ENCODE data around the gene C16orf89. TPM values are rescaled to one million over a fixed set of nuclear protein-coding genes. Genes with fewer than 3 reads are reported as not detected.
A peak's percentile ranks its signal among the peaks of the same experiment; 100 is the strongest.

C16orf89 gene
- total RNA-seq, 1 donor from 2014 or later, result not detected

- DNase-seq (ENCODE audit: low spot score) (peak; percentile 91), ATAC-seq (peak; percentile 93)
Measured at GRCh38 chr16:5033256-5034166, 32.2 kb downstream of the C16orf89 start, which contains the start of gene NAGPA. Gene NAGPA (minus strand): TSS chr16:5033935. CDS start chr16:5033914, 21 bp downstream.

- no peak for ATAC-seq
- DNase-seq (ENCODE audit: low spot score), result no peak
Measured at GRCh38 chr16:5032748-5033167, 33.0 kb downstream of the C16orf89 start.

DNA sequence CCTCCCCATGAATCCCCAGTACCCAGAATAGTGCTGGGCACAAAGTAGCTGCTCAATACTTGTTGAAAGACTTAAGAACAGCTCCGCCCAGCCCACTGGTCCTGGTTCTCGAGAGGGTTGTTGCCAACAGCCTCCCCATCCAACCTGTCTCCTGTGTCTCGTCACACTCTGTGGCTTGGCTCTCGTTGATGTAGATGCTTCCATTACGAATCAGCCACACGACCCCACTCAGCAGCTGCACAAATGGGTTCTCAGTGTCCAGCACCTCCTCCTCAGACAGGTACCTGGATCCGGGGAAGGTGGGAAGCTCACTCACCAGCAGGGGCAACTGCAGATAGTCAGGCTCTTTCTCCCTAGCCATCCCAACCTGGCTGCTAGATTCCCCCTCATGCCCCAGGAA, 34.2 kb downstream of the C16orf89 start:
- DNase-seq (ENCODE audit: low spot score) (no peak), ATAC-seq (no peak)

DNA sequence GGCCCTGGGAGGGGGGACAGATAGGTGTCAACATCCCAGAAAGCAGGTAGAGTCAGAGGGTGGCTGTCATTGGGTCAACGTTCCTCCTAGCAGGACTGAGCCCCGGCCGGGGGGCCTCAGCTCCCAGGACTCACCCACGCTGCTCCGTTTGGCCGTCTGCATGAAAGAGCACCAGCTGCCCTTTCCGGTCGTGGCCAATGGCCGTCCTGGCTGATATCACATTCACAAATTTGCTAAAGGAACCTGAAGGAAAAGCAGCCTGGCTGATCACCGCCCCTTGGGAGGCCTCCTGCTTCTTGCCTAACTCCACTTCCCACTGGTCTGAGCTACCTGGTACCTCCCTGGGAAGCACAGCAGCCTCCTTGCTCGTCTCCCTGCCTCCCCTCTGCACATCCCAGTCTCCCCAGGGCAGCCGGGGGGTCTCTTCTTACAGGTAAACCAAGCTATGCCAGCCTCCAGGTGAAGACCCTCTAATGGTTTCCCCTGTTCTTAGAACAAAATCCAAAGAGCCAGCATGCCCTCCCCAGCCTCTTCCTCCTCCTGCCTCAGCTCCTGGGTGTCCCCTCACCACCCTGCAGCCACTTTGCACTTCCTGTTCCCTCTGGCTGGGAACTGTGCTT, 35.4 kb downstream of the C16orf89 start:
- ATAC-seq (no peak), DNase-seq (ENCODE audit: low spot score) (no peak)

DNA sequence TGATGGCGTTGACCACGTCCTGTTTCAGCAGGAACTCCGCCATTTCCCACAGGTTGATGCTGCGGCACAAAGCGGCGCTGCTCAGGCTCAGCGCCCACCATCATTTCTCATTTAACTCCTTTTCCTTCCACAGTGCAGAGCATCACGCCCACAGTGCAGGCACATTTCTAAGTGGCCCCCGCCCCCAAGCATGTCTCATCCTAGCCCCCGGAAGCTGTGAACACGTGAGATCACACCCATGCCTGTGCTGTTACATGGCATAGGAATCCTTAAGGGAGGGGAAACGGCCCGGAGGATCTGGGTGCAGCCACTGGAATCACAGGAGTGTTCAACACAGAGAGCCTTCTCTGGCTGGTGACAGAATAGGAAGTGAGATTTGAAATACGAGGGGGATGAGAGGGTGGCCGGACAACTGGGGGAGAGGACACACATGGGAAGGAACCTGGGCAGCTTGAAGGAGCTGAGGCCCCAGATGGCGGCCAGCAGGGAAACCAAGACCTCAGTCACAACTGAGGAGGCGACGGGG, 36.7 kb downstream of the C16orf89 start:
- no peak for DNase-seq (ENCODE audit: low spot score)
- ATAC-seq, result no peak

DNA sequence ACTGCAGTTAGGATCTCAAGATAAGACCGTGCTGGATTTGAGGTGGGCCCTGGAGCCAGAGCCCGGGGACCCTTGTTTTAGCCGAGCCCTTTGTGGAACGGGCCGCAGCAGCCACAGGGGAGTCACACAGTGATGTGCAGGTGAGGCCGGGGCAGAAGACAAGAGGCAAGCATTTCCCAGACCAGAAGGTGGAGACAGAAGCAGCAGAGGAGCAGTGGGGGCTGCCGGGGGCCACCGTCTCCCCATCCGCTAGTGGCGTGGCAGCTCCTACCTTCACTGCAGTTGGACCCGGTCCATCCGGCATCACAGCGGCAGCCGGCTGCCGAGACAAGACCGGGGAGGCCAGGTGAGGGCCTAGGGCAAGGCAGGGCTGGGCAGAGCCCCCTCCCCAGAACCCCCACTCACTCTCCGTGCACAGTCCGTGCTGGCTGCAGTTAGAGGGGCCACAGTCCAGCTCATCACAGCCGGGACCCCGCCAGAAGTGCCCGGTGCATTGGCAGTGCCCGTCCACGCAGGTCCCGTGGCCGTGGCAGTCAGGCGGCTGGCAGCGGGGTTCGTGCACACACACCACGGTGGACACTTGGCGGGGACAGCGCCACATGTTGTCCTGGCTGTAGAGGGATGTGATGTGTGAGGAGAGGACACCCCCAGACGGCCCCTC, 38.1 kb downstream of the C16orf89 start:
- no peak for ATAC-seq
- DNase-seq (ENCODE audit: low spot score), result no peak

GRCh38 chr16:5027086-5027485, 38.7 kb downstream of the C16orf89 start:
- DNase-seq (ENCODE audit: low spot score), result no peak
- ATAC-seq, result no peak

DNA sequence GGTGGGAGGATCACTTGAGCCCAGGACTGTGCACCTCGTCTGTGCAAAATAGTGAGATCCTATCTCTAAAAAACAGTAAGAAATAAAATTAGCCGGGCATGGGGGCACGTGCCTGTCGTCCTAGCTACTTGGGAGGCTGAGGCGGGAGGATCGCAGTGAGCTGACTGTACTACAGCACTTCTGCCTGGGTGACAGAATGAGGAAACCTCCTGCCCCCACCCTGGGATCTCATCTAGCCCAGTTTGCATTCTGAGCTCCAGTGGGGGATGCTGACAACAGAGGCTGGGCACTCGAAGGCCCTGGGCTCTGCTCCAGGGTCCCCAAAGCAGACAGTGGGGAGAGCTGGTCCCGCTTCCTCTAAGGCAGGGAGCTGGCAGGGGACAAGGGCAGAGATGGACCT, 39.1 kb downstream of the C16orf89 start:
- no peak for ATAC-seq
- no peak for DNase-seq (ENCODE audit: low spot score)

DNA sequence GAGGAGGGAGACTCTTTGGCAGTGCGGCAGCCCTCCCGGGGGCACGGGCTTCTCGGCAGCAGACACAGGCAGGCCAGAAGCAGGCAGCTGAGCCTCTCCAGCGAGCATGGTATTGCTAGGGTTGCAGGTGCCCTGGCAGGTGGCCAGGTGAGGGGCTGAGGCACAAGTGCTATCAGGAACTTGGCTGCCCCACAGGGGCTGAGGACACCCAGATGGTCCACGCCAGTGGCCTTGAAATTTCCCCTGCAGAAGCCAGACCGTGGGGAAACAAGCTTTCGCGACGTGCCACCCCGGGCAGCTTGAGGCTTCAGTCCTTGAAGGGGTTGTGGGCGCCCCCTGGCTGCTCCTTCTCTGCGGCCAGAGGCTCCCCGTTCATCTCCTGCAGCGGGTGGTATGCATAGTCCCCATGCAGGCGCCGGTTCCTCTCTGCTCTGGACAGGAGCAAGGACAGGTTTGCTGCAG, 40.6 kb downstream of the C16orf89 start:
- no peak for DNase-seq (ENCODE audit: low spot score)
- no peak for ATAC-seq

- DNase-seq (ENCODE audit: low spot score) (no peak), ATAC-seq (peak; percentile 91)
Measured at GRCh38 chr16:5024632-5025031, 41.1 kb downstream of the C16orf89 start.

GRCh38 chr16:5022521-5022920, 43.2 kb downstream of the C16orf89 start:
- DNase-seq (ENCODE audit: low spot score) (no peak), ATAC-seq (peak; percentile 19)

DNA sequence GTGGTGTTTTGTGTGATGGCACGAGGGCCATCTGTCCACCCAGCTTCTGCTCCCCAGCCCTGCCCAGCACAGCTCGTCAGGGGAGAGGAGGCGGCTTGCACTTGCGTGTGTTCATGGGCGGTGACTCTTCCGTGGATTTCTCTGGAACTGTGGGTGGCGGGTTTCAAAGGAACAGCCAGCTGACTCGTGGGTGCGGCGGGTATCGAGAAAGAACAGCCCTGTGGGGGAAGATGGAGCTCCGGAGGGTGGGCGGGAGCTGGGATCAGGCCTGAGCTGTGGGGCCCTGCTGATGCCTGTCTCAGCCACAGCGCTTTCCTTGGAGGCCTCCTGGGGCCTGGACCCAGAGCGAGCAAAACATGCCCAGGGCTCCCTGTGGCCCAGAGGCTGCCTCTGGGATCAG, 45.2 kb downstream of the C16orf89 start:
- DNase-seq (ENCODE audit: low spot score), result no peak
- no peak for ATAC-seq

GRCh38 chr16:5019775-5020174, 46.0 kb downstream of the C16orf89 start:
- DNase-seq (ENCODE audit: low spot score) (no peak), ATAC-seq (no peak)

- ATAC-seq (no peak), DNase-seq (ENCODE audit: low spot score) (no peak)
Measured at GRCh38 chr16:5018793-5019192, 47.0 kb downstream of the C16orf89 start.

- DNase-seq (ENCODE audit: low spot score) (no peak), ATAC-seq (no peak)
Measured at GRCh38 chr16:5017678-5017969, 48.1 kb downstream of the C16orf89 start.

GRCh38 chr16:5016967-5017677, 48.6 kb downstream of the C16orf89 start:
- peak; percentile 23 for ATAC-seq
- no peak for DNase-seq (ENCODE audit: low spot score)

DNA sequence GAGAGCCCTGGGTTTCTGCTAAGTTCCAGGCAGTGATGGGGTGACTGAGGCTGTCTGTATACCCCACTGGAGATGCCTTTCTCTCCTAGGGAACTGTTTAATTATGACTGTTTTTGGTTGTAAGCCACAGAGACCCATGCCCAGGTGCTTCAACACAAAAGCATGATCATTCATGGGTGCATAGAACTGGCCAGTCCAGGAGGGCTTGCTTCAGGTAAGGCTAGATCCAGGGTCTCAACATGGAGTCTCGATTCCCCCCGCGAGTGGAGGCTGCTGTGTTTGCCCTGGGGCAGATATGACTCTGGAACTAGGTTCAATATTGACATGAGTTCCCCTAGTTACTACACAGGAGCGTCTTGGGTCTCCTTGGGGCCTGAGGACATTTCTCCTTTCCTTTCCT, 49.9 kb downstream of the C16orf89 start:
- ATAC-seq (no peak), DNase-seq (ENCODE audit: low spot score) (no peak)

GRCh38 chr16:5015351-5015750, 50.4 kb downstream of the C16orf89 start:
- no peak for DNase-seq (ENCODE audit: low spot score)
- ATAC-seq, result no peak

DNA sequence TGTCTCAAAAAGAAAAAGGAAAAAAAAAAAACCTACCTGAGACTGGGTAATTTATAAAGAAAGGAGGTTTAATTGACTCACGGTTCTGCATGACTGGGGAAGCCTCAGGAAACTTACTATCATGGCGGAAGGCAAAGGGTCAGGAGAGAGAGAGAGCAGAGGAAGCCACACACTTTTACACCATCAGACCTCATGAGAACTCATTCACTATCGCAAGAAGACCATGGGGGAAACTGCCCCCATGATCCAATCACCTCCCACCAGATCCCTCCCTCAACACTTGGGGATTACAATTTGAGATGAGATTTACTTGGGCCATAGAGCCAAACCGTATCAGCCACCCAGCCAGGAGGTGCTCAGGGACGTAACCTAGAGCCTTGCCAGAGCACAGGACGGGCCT, 52.9 kb downstream of the C16orf89 start:
- ATAC-seq (no peak), DNase-seq (ENCODE audit: low spot score) (no peak)

- DNase-seq (ENCODE audit: low spot score) (no peak), ATAC-seq (no peak)
Measured at GRCh38 chr16:5011637-5012036, 54.1 kb downstream of the C16orf89 start.
